ENCODE measurements around the gene PLXNA4. TPM values are rescaled to one million over a fixed set of nuclear protein-coding genes. Genes with fewer than 3 reads are reported as not detected.

Gene PLXNA4
- total and polyA plus RNA-seq, 2 donors (not counting 1 experiment from before 2014, with no cell fraction given), result not detected

DNA sequence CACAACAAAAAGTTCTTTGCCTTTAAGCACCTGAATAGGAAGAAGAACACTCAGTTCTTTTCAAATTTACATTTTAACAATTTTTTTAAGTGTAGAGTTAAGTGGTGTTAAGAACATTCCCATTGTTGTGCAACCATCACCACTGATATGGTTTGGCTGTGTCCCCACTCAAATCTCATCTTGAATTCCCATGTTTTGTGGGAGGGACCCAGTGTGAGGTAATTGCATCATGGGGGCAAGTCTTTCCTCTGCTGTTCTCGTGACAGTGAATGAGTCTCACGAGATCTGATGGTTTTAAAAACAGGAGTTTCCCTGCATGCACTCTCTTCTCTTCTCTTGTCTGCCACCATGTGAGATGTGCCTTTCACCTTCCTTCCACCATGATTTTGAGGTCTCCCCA, 155.7 kb downstream of the PLXNA4 start:
- Histone ChIP-seq H3K9ac (ENCODE audit: low read length) (no peak overlapping the region), H3K36me3 (replicated peaks in 1 of 2; ENCODE audit: control extremely low read depth in 1 of 2, control insufficient read depth in 1 of 2, extremely low read depth in 1 of 2, insufficient read depth in 2 of 2, low read length in 1 of 2) (no peaks in the 10 kb centered on the region), H2AFZ (ENCODE audit: insufficient read depth, low read depth, low read length, poor library complexity, severe bottlenecking) (no peak overlapping the region), H3K4me2 (replicated peaks; ENCODE audit: low read depth, low read length, poor library complexity, severe bottlenecking) (no peak overlapping the region), H3K9me3 (ENCODE audit: control extremely low read depth in 1 of 3, control insufficient read depth in 2 of 3, insufficient read depth in 1 of 3, low read length in 2 of 3) (peaks cover 0 to 3% (median 0%) of the 10 kb centered on the region in 3 donors), H3K27me3 (replicated peaks in 1 of 4; ENCODE audit: control extremely low read depth in 1 of 4, control insufficient read depth in 3 of 4, insufficient read depth in 4 of 4, low read length in 3 of 4) (no peaks in the 10 kb centered on the region), H3K27ac (ENCODE audit: low read length in 2 of 2) (no peak overlapping the region), H4K20me1 (ENCODE audit: control insufficient read depth, insufficient read depth, low read length, poor library complexity, severe bottlenecking) (no peaks in the 10 kb centered on the region), H3K79me2 (ENCODE audit: control insufficient read depth, insufficient read depth, low read length) (no peaks in the 10 kb centered on the region), H3K4me3 (ENCODE audit: control extremely low read depth in 1 of 5, extremely low read depth in 1 of 5, insufficient read depth in 1 of 5, low read depth in 2 of 5, low read length in 4 of 5) (no peak overlapping the region), H3K4me1 (ENCODE audit: control insufficient read depth in 2 of 2, insufficient read depth in 2 of 2, low read length in 2 of 2) (no peaks in the 10 kb centered on the region)
- H3K4me3 Mint-ChIP-seq, result no peak overlapping the region
- H3K27ac Mint-ChIP-seq, result no peak overlapping the region
- H3K4me1 Mint-ChIP-seq, result no peaks in the 10 kb centered on the region
- no peaks in the 10 kb centered on the region for H3K27me3 Mint-ChIP-seq
- ChIA-PET POLR2A (no interaction called here), CTCF (no interaction called here)
- H3K9me3 Mint-ChIP-seq (ENCODE audit: insufficient read depth), result peaks cover 7% of the 10 kb centered on the region
- no peak for DNase-seq
- ATAC-seq (ENCODE audit: low read depth), result no peak
- 83% methylated on average over 2 of the region's 2 CpGs for whole genome bisulfite sequencing (ENCODE audit: insufficient coverage)
- TF ChIP-seq, protein P1, sequence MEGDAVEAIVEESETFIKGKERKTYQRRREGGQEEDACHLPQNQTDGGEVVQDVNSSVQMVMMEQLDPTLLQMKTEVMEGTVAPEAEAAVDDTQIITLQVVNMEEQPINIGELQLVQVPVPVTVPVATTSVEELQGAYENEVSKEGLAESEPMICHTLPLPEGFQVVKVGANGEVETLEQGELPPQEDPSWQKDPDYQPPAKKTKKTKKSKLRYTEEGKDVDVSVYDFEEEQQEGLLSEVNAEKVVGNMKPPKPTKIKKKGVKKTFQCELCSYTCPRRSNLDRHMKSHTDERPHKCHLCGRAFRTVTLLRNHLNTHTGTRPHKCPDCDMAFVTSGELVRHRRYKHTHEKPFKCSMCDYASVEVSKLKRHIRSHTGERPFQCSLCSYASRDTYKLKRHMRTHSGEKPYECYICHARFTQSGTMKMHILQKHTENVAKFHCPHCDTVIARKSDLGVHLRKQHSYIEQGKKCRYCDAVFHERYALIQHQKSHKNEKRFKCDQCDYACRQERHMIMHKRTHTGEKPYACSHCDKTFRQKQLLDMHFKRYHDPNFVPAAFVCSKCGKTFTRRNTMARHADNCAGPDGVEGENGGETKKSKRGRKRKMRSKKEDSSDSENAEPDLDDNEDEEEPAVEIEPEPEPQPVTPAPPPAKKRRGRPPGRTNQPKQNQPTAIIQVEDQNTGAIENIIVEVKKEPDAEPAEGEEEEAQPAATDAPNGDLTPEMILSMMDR (IDR thresholded peaks at IDR 0.05), result no peak
- intact Hi-C loops (cut with micrococcal nuclease), result no loop called here

DNA sequence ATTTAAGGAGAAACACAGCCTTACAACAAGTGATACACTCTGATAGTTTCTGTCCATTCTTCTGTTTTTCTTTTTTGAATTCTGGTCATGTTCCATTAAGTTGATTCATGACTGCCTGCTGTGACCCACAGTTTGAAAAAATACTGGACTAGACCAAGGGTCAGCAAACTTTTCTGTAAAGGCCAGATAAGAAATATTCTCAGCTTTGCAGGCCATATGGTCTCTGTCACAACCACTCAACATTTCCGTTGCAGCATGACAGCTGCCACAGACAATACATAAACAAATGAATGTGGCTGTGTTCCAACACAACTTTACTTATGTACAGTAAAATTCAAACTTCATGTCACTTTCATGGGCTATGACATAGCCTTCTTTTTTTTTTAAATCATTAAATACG, 156.7 kb downstream of the PLXNA4 start:
- TF ChIP-seq, protein P1 (IDR thresholded peaks at IDR 0.05), result no peak
- TF ChIP-seq EZH2 (IDR thresholded peaks at IDR 0.05; ENCODE audit: borderline replicate concordance, insufficient read depth, low read depth, low read length, poor library complexity, severe bottlenecking), result no peak
- no peak overlapping the region for H3K9ac ChIP-seq (ENCODE audit: low read length)
- no peak overlapping the region for H3K4me3 Mint-ChIP-seq
- H3K27ac ChIP-seq (ENCODE audit: low read length in 2 of 2), result no peak overlapping the region
- H3K79me2 ChIP-seq (ENCODE audit: control insufficient read depth, insufficient read depth, low read length), result no peaks in the 10 kb centered on the region
- CTCF ChIA-PET, result no interaction called here
- DNase-seq (no peak), ATAC-seq (ENCODE audit: low read depth) (no peak)
- no peak overlapping the region for H2AFZ ChIP-seq (ENCODE audit: insufficient read depth, low read depth, low read length, poor library complexity, severe bottlenecking)
- H3K4me1 Mint-ChIP-seq, result no peaks in the 10 kb centered on the region
- POLR2A ChIA-PET, result no interaction called here
- H3K4me3 ChIP-seq (ENCODE audit: control extremely low read depth in 1 of 5, extremely low read depth in 1 of 5, insufficient read depth in 1 of 5, low read depth in 2 of 5, low read length in 4 of 5), result no peak overlapping the region
- H3K9me3 Mint-ChIP-seq (ENCODE audit: insufficient read depth), result peaks cover 7% of the 10 kb centered on the region
- intact Hi-C loops (cut with micrococcal nuclease), result no loop called here
- no peaks in the 10 kb centered on the region for H3K27me3 ChIP-seq (replicated peaks in 1 of 4; ENCODE audit: control extremely low read depth in 1 of 4, control insufficient read depth in 3 of 4, insufficient read depth in 4 of 4, low read length in 3 of 4)
- no peak overlapping the region for H3K4me2 ChIP-seq (replicated peaks; ENCODE audit: low read depth, low read length, poor library complexity, severe bottlenecking)
- no peaks in the 10 kb centered on the region for H3K4me1 ChIP-seq (ENCODE audit: control insufficient read depth in 2 of 2, insufficient read depth in 2 of 2, low read length in 2 of 2)
- H3K27me3 Mint-ChIP-seq, result no peaks in the 10 kb centered on the region
- no peaks in the 10 kb centered on the region for H4K20me1 ChIP-seq (ENCODE audit: control insufficient read depth, insufficient read depth, low read length, poor library complexity, severe bottlenecking)
- no peak overlapping the region for H3K27ac Mint-ChIP-seq
- no peaks in the 10 kb centered on the region for H3K36me3 ChIP-seq (replicated peaks in 1 of 2; ENCODE audit: control extremely low read depth in 1 of 2, control insufficient read depth in 1 of 2, extremely low read depth in 1 of 2, insufficient read depth in 2 of 2, low read length in 1 of 2)
- peaks cover 0 to 3% (median 0%) of the 10 kb centered on the region in 3 donors for H3K9me3 ChIP-seq (ENCODE audit: control extremely low read depth in 1 of 3, control insufficient read depth in 2 of 3, insufficient read depth in 1 of 3, low read length in 2 of 3)
- WGBS (ENCODE audit: insufficient coverage), result no CpG with 5 or more reads among the region's 2 CpGs

Measured in B cell (primary cell).